Hindlimb muscle (tissue), 1 donor: ENCODE data around the gene KCNH8. TPM values are rescaled to one million over a fixed set of nuclear protein-coding genes. Genes with fewer than 3 reads are reported as not detected.

Experiments
- DNase-seq: peaks from one replicate; pipeline ENCODE4 v3.0.0-alpha.2; 2013
- polyA plus RNA-seq: library from polyadenylated mRNA; unstranded; fragments of 120-200 nt; gene quantifications from one replicate; pipeline ENCODE4 v1.2.1, GENCODE V29; 2013; ENCODE audit not compliant: insufficient read length

The KCNH8 gene
- polyA plus RNA-seq, 1 donor: 0.04 TPM

DNA sequence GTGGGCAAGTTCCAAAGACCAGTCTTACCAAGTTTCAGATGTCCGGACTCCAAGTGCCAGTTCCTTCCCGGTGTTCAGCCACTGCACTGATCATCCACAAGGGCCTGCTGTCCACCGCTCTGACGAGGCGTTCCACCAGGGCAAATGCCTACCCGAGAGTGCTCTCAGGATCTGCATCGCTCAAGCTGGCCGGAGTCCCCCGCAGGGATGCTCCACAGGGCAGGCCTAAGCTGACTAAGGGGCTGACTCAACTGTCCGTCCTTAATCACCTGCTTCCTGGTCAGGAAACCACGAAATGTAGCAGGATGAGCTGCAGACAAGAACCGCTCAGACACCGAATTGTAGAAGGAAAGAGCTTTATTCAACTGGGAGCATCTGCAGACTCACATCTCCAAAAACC, 341.6 kb downstream of the KCNH8 start:
- DNase-seq: no peak

DNA sequence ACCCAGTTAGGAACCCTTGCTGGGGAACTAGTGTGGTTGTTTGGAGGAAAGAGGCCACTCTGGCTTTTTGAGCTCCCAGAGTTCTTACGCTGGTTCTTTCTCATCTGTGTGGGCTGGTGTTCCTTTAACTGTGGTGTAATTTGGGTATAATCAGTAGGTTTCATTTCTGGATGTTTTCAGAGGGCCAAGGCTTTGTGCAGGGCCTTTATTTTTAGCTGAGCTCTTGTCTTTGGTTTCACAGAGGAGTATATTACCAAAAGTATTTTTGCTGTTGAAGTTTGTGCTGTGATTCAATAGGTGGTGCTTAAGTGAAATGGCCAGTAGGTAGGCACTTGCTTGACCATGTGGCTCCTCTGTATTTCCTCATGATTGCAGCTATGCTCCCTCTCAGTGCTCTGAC, 357.9 kb downstream of the KCNH8 start:
- DNase-seq: no peak

- DNase-seq: no peak
These were observed 374.0 kb downstream of the KCNH8 start for GRCh38 chr3:19522305-19522704.

DNA sequence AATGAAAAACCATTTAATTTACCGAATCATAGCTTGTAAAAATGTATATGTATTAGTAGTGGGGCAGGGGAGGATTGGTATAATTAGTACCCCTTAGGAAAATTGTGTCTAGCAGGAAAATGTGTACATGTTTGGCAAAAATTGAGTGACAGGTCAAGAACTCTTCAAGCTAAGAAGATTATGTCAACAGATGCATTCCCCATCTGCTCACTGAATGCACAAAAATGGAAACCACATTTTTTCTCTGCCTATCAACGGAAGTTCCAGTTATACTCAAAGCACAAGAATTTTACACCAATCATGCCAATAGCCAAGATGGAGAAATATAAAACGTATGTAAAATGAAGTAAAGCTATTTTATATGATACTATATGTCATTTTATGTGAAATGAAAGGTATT, 377.8 kb downstream of the KCNH8 start:
- no peak for DNase-seq

DNA sequence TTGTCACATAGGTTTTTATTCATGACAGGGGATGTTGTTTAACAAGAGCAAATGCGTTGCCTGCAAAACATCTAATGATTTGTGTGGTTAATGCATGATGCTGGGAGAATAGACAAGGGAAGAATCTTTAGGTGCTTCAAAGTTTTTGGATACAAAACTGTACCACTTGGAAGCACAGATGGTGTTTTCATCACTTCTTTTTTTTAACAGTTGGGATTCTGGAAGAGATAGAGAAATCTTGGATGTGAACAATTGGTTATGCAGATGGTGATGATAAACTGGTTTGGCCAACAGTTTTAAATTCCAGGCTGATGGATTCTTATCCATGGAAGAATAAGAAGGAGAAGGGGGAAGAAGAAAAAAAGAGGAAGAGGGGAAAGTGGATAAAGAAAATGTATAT, 379.4 kb downstream of the KCNH8 start:
- DNase-seq: no peak

- DNase-seq: no peak
These were observed 383.1 kb downstream of the KCNH8 start for GRCh38 chr3:19531426-19531825.

DNA sequence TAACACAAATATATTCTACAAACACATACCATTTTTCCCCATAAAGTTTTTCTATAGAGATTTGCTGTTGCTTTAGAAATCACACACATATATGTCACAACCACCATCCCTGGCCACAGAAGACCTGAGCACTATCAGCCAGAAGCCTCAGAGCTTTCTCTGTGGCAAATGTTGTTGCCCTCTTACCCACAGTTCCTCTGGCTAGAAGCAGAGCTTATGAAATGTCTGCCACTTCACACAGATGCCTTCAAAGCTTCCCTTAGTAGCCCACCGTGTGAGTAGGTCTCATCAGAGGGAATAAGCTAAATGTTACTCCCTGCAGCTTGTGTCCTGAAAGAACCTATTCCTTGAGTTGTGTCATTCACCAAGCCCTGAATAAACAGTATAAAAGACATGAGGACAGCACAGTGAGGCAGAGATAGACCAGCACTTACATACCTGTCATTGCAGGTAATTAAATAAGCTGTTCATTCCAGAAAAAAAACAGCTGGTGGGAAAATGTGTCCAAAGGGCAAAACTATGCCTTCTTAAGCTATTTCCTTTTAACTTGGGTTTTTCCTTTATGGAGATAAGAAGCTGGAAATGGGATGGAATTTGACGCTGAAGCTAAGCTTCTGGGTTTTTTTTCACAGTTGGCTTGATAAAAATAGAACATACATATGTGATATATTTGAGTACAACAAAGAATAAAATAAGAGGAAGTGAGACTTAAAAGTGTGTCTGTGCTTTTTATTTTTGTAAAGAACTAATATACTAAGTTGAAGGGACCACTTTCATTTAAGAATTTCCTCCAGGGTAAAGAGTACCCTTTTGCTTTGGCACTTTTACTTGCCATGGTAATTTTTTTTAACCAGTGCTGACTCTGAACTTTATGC, 391.4 kb downstream of the KCNH8 start:
- DNase-seq: no peak

DNA sequence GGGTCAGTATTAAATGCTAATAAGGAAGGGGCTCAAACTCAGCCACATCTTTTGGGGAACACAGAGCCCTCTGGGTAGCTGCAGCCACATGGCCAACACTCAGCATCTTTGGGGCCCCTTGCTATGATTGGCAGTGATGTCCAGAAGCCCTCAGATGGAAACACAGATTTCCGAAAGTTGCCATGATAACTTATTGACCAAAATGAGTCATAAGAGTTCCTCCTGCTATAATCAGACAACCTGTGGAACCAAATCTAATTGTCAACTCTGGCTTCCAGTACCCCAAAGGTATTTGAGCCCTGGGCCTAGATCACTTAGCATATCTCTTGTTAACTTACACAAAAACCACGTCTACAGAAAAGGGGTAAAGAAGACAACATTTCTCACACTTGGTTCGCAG, 392.2 kb downstream of the KCNH8 start:
- DNase-seq: no peak

DNA sequence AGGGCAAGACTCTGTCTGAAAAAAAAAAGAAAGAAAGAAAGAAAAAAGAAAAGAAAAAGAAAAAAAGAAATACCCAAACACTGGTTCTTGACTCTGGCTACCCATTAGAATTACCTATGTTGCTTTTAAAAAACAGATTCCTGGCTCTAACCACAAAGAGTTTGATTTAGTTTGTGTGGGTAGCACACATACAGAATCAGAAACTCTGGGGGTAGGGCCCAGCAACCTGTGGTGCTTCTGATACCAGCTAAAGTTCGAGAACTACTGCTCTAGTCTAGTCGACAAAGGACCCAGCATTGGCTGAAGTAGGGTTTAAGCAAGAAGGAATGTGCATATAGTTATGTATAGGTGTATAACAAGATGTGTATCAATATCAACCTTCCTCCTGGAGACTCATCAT, 393.0 kb downstream of the KCNH8 start:
- DNase-seq: no peak

DNA sequence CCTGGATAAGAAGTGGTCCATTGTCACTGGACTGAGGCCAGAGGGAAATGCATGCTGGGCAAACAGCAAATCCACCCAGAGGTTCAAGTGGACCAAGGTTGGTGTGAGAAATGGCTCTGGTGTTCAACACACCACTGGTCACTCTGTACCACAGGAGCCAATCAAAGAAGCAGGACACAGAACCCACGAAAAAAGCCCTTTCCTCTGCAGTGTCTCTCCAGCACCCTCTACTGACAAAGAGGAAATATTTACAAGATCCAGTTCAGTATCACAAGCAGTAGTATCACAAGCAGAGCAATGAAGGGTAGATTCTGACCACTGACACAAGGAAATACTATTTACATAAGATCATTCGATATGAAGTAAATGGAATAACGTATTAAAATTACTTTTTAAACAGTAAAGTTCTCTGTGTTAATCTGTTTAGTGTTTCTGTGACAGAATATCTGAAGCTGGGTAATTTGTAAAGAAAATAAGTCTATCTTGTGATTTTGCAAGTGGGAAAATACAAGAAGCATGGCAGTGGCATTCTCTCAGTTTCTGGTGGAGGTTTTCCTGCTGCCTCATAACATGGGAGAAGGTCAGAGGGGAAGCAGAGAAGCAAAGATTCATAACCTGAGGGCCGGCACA, 395.0 kb downstream of the KCNH8 start:
- DNase-seq: no peak

- no peak for DNase-seq
These were observed 399.6 kb downstream of the KCNH8 start for GRCh38 chr3:19547665-19548464.

GRCh38 chr3:19559724-19560442, 411.6 kb downstream of the KCNH8 start:
- DNase-seq: no peak

GRCh38 chr3:19573644-19574043, 425.3 kb downstream of the KCNH8 start:
- DNase-seq: no peak

DNA sequence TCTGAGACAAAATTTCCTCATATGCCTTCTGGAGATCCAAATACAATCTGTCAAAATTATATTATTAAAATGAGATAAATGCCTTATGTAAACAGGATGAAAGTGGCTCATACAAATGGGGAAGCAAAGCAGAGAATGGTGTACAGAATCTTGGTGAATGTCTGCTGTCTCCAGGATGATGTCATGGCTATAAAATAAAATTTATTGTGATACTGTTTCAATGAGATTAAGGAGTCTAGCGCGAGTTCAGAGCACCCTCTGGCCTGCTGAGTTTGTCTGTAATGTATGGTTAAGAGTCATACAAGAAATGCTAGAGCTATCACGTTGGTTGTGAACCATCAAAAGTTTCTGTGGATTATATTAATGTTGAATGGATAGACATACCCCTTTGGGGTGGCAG, 426.0 kb downstream of the KCNH8 start:
- no peak for DNase-seq

DNA sequence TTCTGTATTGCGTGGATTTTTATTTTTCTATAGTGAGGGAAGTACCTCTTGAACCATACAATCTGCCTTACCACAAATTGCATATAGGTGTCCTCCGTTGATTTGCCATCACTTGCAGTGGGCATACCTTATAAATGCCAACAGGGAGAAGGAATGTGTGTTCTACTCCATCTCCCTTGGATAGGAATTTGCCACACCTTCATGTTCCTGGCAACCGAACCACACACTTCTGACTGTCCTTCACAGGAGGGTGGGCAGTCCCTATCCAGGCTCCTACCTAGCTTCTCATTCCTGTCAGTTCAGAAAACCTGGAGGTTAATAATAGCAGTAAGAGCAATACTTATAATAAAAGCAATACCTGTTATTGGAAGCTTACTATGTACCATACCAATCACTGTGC, 428.0 kb downstream of the KCNH8 start:
- no peak for DNase-seq
